HG03103 (cell line): ENCODE measurements around the gene DELE1.

Experiments
- ATAC-seq: cut with Tn5 transposase; IDR thresholded peaks from one replicate; pipeline ENCODE4 v1.9.1; 2021; ENCODE audit warnings: low read depth; ENCODE audit not compliant: unreplicated experiment

The DELE1 gene

GRCh38 chr5:141923448-141924313 lies at the start of gene DELE1:
Gene DELE1, plus strand, starts transcription at chr5:141923871. Its CDS starts 71 bp downstream, at chr5:141923942.
- peak; percentile 95 for ATAC-seq

GRCh38 chr5:141873933-141874261 lies 49.8 kb upstream of the DELE1 start:
- ATAC-seq, result no peak

- ATAC-seq, result no peak
These were observed 49.3 kb upstream of the DELE1 start for GRCh38 chr5:141874262-141874964.

GRCh38 chr5:141875022-141875740 lies 48.5 kb upstream of the DELE1 start:
- no peak for ATAC-seq

GRCh38 chr5:141875795-141876627 lies 47.7 kb upstream of the DELE1 start:
- no peak for ATAC-seq

- no peak for ATAC-seq
These were observed 46.9 kb upstream of the DELE1 start for GRCh38 chr5:141876628-141877355.

- ATAC-seq, result no peak
These were observed 46.1 kb upstream of the DELE1 start for GRCh38 chr5:141877356-141878185.

GRCh38 chr5:141878186-141878710 lies 45.4 kb upstream of the DELE1 start, which contains the start of gene PCDH1:
Gene PCDH1, minus strand, starts transcription at chr5:141878410. Its CDS starts 148 bp downstream, at chr5:141878262.
- ATAC-seq, result no peak

GRCh38 chr5:141878711-141879425 lies 44.8 kb upstream of the DELE1 start:
- ATAC-seq, result peak; percentile 83

GRCh38 chr5:141879426-141879759 lies 44.3 kb upstream of the DELE1 start:
- ATAC-seq, result no peak

GRCh38 chr5:141879941-141880738 lies 43.5 kb upstream of the DELE1 start:
- no peak for ATAC-seq

GRCh38 chr5:141880961-141881801 lies 42.5 kb upstream of the DELE1 start:
- ATAC-seq, result no peak

GRCh38 chr5:141881886-141882285 lies 41.8 kb upstream of the DELE1 start:
- ATAC-seq, result no peak

GRCh38 chr5:141882594-141883183 lies 41.0 kb upstream of the DELE1 start:
- ATAC-seq, result no peak

GRCh38 chr5:141883184-141883891 lies 40.3 kb upstream of the DELE1 start:
- ATAC-seq, result no peak
